GM23248 (cell line): ENCODE measurements around the gene ERBB4. TPM values are rescaled to one million over a fixed set of nuclear protein-coding genes. Genes with fewer than 3 reads are reported as not detected.

ENCODE experiments used
- DNase-seq: peaks from one replicate; pipeline ENCODE4 v3.0.0-alpha.2; 2015
- H2AFZ ChIP-seq: fragments of 200-600 bp; sonication (generic); 2 replicates; pipeline ENCODE4 v1.6.1; 2016; ENCODE audit warnings: antibody characterized with exemption
- H3F3A ChIP-seq: fragments of 200-600 bp; sonication (generic); 2 replicates; pipeline ENCODE4 v1.6.1; 2016; ENCODE audit warnings: mild to moderate bottlenecking, antibody characterized with exemption, mixed run types; ENCODE audit not compliant: insufficient read depth
- H3K27ac ChIP-seq: fragments of 200-600 bp; sonication (generic); 2 replicates; pipeline ENCODE4 v1.5.1; 2016; ENCODE audit warnings: mild to moderate bottlenecking
- H3K27me3 ChIP-seq: fragments of 200-600 bp; sonication (generic); replicated peaks from 2 replicates; pipeline ENCODE4 v1.6.1; 2016; ENCODE audit warnings: mild to moderate bottlenecking; ENCODE audit not compliant: insufficient read depth
- H3K36me3 ChIP-seq: fragments of 200-600 bp; sonication (generic); 2 replicates; pipeline ENCODE4 v1.6.1; 2016; ENCODE audit warnings: low read depth, mild to moderate bottlenecking
- H3K4me1 ChIP-seq: fragments of 200-600 bp; sonication (generic); 2 replicates; pipeline ENCODE4 v1.6.1; 2016; ENCODE audit warnings: mild to moderate bottlenecking; ENCODE audit not compliant: insufficient read depth
- H3K4me2 ChIP-seq: fragments of 200-600 bp; sonication (generic); one replicate; pipeline ENCODE4 v1.6.1; 2016; ENCODE audit warnings: mild to moderate bottlenecking; ENCODE audit not compliant: unreplicated experiment
- H3K4me3 ChIP-seq: fragments of 200-600 bp; sonication (generic); 2 replicates; pipeline ENCODE4 v1.5.1; 2016; ENCODE audit warnings: mild to moderate bottlenecking
- H3K79me2 ChIP-seq: fragments of 200-600 bp; sonication (generic); 2 replicates; pipeline ENCODE4 v1.6.1; 2016; ENCODE audit warnings: mild to moderate bottlenecking; ENCODE audit not compliant: insufficient read depth
- H3K9ac ChIP-seq: fragments of 200-600 bp; sonication (generic); 2 replicates; pipeline ENCODE4 v1.6.1; 2016; ENCODE audit warnings: mild to moderate bottlenecking
- H3K9me2 ChIP-seq: fragments of 200-600 bp; sonication (generic); 2 replicates; pipeline ENCODE4 v1.6.1; 2016; ENCODE audit warnings: mixed run types, mild to moderate bottlenecking, moderate library complexity; ENCODE audit not compliant: insufficient read depth
- H3K9me3 ChIP-seq: fragments of 200-600 bp; sonication (generic); one replicate; pipeline ENCODE4 v1.6.1; 2017; ENCODE audit warnings: low read depth
- H4K20me1 ChIP-seq: fragments of 200-600 bp; sonication (generic); 2 replicates; pipeline ENCODE4 v1.6.0; 2016; ENCODE audit not compliant: insufficient read depth
- EZH2 ChIP-seq: fragments of 200-600 bp; sonication (generic); IDR thresholded peaks from 2 replicates; pipeline ENCODE4 v1.6.1; 2018; ENCODE audit warnings: antibody characterized with exemption, mild to moderate bottlenecking; ENCODE audit not compliant: insufficient read depth, poor library complexity, severe bottlenecking
- EZH2phosphoT487 ChIP-seq: fragments of 200-600 bp; sonication (generic); IDR thresholded peaks from 2 replicates; pipeline ENCODE4 v1.6.1; 2018; ENCODE audit warnings: antibody characterized with exemption, moderate library complexity, mild to moderate bottlenecking, low read depth; ENCODE audit not compliant: insufficient read depth
- WGBS, 2 experiments: methylation state at CpG; one replicate each; pipeline ENCODE4 v1.1.6; 2015 to 2017; ENCODE audit warnings: low lambda C conversion rate in 2 of 2, low coverage in 1 of 2; ENCODE audit errors: missing lambda C conversion rate in 2 of 2; 5-methylcytosine and 5-hydroxymethylcytosine counted together
- in situ Hi-C: fragments of 300-500 bp; cut with MboI; formaldehyde crosslinking; loops from 2 replicates; pipeline ENCODE4 v1.15.0; 2020
- polyA plus RNA-seq: library from polyadenylated mRNA; unstranded; fragments of >200 nt; fragmentation: Nextera tagmentation; extraction: Ambion mirVana; gene quantifications from 2 replicates; pipeline ENCODE4 v1.2.1, GENCODE V29; 2016
- total RNA-seq: library from RNA; depleted of rRNA; stranded (reverse); fragments of >200 nt; shearing (Covaris generic); gene quantifications from 2 replicates; pipeline ENCODE4 v1.2.3, GENCODE V29; 2014

ERBB4 gene
- total and polyA plus RNA-seq, 2 experiments from 2014 or later: not detected

DNA sequence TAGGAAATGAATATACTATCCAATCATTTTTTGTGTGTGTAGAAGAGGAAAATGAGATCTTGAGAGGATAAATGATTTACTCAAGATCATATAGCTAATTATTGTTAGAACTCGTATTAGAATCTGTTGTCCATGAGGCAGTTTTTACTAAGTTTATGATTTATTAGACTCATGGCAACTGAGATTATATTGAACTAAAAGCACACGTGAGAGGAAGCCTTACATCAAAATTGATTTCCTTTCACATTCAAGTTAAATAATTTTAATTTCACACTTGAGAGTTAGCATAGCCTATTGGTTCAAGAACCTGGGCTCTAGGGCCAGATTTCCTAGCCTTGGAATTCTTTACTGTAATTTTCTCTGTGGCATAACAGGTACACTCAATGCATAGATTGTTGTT is 552.3 kb downstream of the ERBB4 start:
- Histone ChIP-seq H3K4me3 (no peak overlapping the region), H3K9me3 (no peaks in the 10 kb centered on the region), H3K9me2 (no peaks in the 10 kb centered on the region), H4K20me1 (no peaks in the 10 kb centered on the region), H3K9ac (no peak overlapping the region), H3K4me1 (no peaks in the 10 kb centered on the region), H3K36me3 (no peaks in the 10 kb centered on the region), H3K4me2 (no peak overlapping the region), H2AFZ (no peak overlapping the region), H3F3A (no peaks in the 10 kb centered on the region), H3K79me2 (no peaks in the 10 kb centered on the region), H3K27ac (no peak overlapping the region), H3K27me3 (no peaks in the 10 kb centered on the region)
- TF ChIP-seq EZH2phosphoT487 (no peak), EZH2 (no peak)
- WGBS, 2 experiments: 3 to 9% methylated on average over 2 of the region's 2 CpGs
- DNase-seq: no peak
- in situ Hi-C loops: no loop called here

DNA sequence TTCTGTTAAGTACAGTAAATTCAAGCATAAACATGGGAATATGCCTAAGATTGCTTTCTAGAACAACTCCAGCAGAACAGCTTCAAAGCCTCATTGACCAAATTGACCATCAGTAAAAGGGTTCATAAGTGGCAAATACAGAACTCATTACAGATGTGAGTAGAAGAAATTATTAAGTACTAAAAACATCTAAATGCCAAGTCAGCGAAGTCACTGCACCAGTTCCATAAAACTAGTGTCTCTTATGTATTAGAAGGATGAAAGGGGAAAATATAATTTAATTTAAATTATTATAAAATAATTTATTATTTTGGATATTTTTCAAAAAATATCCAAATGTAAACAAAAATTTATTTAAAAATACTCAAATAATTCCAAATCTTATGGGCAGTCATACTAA is 553.2 kb downstream of the ERBB4 start:
- Histone ChIP-seq H3K27me3 (no peaks in the 10 kb centered on the region), H4K20me1 (no peaks in the 10 kb centered on the region), H3K9me2 (no peaks in the 10 kb centered on the region), H3K79me2 (no peaks in the 10 kb centered on the region), H3K27ac (no peak overlapping the region), H3K4me3 (no peak overlapping the region), H3K4me1 (no peaks in the 10 kb centered on the region), H3K4me2 (no peak overlapping the region), H2AFZ (no peak overlapping the region), H3F3A (no peaks in the 10 kb centered on the region), H3K36me3 (no peaks in the 10 kb centered on the region), H3K9me3 (no peaks in the 10 kb centered on the region), H3K9ac (no peak overlapping the region)
- WGBS, 2 experiments: 7 to 18% methylated on average over 1 of the region's 1 CpG
- TF ChIP-seq EZH2: no peak
- TF ChIP-seq EZH2phosphoT487: no peak
- in situ Hi-C loops: no loop called here
- no peak for DNase-seq

DNA sequence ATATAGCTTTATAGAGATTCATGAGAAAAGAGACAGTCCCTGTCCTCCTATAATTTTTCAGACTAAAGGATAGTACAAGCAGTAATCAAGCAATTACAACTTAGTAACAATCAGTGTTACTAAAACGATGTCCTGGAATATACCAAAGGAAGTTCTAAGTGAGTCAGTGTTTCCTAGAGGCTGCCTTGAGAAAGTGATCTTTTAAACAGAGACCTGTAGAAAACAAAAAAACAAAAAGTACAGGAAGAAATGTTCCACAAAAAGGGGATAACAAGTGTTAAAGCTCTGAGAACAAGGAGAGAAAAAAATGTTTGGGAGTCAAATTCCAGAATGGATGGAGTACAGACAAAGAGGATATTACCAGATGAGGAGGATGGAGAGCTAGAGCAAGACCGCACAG is 556.4 kb downstream of the ERBB4 start:
- no peaks in the 10 kb centered on the region for H3K27me3 ChIP-seq
- H3K36me3 ChIP-seq: no peaks in the 10 kb centered on the region
- H3F3A ChIP-seq: no peaks in the 10 kb centered on the region
- H3K9me3 ChIP-seq: no peaks in the 10 kb centered on the region
- no peaks in the 10 kb centered on the region for H3K9me2 ChIP-seq
- H3K4me3 ChIP-seq: no peak overlapping the region
- H2AFZ ChIP-seq: no peak overlapping the region
- H3K79me2 ChIP-seq: no peaks in the 10 kb centered on the region
- in situ Hi-C loops: no loop called here
- no peaks in the 10 kb centered on the region for H4K20me1 ChIP-seq
- no peak overlapping the region for H3K4me2 ChIP-seq
- 37 to 48% methylated on average over 2 of the region's 2 CpGs for WGBS, 2 experiments
- no peak for TF ChIP-seq EZH2
- TF ChIP-seq EZH2phosphoT487: no peak
- no peaks in the 10 kb centered on the region for H3K4me1 ChIP-seq
- no peak overlapping the region for H3K9ac ChIP-seq
- no peak for DNase-seq
- H3K27ac ChIP-seq: no peak overlapping the region

DNA sequence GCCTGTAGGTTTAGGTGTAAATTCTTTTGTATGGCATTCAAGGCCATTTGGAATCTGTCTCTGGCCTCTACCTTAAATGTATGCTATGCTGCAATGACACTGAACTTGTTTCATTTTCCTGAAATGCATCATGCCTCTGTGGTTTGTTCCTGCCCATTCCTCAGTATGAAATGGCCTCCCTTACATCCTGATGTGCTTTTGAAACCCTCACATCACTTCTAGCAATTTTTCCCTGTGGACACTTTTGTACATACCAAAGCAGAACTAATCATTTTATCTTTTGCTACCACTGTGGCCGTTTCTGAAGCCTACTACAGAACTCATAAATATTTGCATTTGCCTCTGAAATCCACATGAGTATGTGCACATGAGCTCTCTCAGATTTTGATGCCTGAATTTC is 557.2 kb downstream of the ERBB4 start:
- in situ Hi-C loops: no loop called here
- no peaks in the 10 kb centered on the region for H3K9me3 ChIP-seq

DNA sequence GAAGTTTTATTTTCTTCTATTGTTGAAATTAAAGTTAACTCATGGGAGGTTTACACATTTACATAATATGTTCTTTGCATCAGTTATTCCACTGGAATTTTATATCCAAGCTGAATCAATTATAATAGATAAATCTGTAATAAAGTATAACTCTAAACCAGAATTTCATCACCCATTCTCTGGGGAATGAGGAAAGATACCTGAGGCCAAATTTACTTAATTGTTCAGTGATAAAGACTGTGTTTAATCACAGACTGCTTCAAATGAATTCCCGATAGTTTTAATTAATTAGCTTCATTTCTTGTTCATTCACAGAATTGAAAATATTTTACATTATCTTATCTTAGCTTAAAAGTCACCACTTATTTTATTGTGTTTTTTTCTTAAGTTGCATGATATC is 562.5 kb downstream of the ERBB4 start:
- TF ChIP-seq EZH2 (no peak), EZH2phosphoT487 (no peak)
- no peaks in the 10 kb centered on the region for H4K20me1 ChIP-seq
- H3K36me3 ChIP-seq: no peaks in the 10 kb centered on the region
- H3F3A ChIP-seq: no peaks in the 10 kb centered on the region
- in situ Hi-C loops: no loop called here
- H3K27ac ChIP-seq: no peak overlapping the region
- H3K4me1 ChIP-seq: no peaks in the 10 kb centered on the region
- H3K9ac ChIP-seq: no peak overlapping the region
- H3K4me2 ChIP-seq: no peak overlapping the region
- H2AFZ ChIP-seq: no peak overlapping the region
- H3K27me3 ChIP-seq: no peaks in the 10 kb centered on the region
- no peaks in the 10 kb centered on the region for H3K79me2 ChIP-seq
- no peaks in the 10 kb centered on the region for H3K9me3 ChIP-seq
- H3K9me2 ChIP-seq: no peaks in the 10 kb centered on the region
- no peak overlapping the region for H3K4me3 ChIP-seq
- no peak for DNase-seq
- 40 to 48% methylated on average over 1 of the region's 1 CpG for WGBS, 2 experiments

More for the DNA sequence above, 557.2 kb downstream of the ERBB4 start:
- Histone ChIP-seq H3F3A (no peaks in the 10 kb centered on the region), H3K4me1 (no peaks in the 10 kb centered on the region), H3K4me2 (no peak overlapping the region), H4K20me1 (no peaks in the 10 kb centered on the region), H3K4me3 (no peak overlapping the region), H3K27ac (no peak overlapping the region), H2AFZ (no peak overlapping the region), H3K9me2 (no peaks in the 10 kb centered on the region), H3K79me2 (no peaks in the 10 kb centered on the region), H3K27me3 (no peaks in the 10 kb centered on the region), H3K36me3 (no peaks in the 10 kb centered on the region), H3K9ac (no peak overlapping the region)
- TF ChIP-seq EZH2 (no peak), EZH2phosphoT487 (no peak)
- 3 to 10% methylated on average over 1 of the region's 1 CpG for WGBS, 2 experiments
- DNase-seq: no peak
